Measurements from ENCODE around the gene FAM9A.
"Not testable (repeated sequence)": the region's sequence is repeated elsewhere in the genome, so short reads cannot be mapped to it uniquely, and the experiment has no call there.

FAM9A gene

DNA sequence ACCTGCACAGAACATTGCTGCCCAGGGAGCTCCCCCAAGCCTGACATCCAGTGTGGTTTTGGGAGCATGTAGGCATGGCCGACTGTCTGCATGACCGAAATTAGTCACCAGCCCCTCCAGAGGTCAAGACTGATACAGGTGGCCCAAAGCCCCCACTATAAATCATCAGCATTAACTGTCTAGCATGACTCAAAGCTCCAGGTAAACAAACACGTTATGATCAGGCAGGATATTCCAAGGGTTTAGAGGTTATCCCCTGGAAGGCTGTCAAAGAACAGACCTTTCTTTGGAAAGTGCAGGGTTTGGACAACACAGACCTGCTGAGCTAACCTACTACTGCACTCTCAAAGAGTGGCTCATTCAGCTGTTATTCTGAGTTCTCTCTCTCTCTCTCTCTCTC lies 2.1 kb upstream of the FAM9A start:
- no peak for DNase-seq (ENCODE audit: low read depth)

- not testable (repeated sequence) for DNase-seq (ENCODE audit: low read depth)
These were observed 832 bp downstream of the FAM9A start for GRCh38 chrX:8800351-8800750.

DNA sequence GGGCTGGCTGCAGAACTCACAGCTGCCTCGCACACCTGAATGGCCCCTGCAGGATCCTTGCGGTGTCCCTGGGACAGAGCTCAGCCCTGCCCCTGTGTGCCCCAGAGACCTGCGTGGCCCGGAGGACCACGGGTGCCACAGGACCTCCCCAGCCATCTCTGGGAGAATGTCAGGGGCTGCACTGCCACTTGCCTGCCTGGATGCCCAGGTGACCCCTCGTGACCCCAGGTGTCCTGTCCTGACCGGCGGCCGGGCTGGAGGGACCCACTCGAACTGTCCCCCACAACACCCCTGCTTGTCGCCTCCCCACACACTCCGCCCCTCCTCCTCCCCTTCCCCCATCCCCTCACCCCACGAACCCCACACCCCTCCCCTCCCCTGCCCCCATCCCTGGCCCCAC lies 1.9 kb downstream of the FAM9A start:
- not testable (repeated sequence) for DNase-seq (ENCODE audit: low read depth)

DNA sequence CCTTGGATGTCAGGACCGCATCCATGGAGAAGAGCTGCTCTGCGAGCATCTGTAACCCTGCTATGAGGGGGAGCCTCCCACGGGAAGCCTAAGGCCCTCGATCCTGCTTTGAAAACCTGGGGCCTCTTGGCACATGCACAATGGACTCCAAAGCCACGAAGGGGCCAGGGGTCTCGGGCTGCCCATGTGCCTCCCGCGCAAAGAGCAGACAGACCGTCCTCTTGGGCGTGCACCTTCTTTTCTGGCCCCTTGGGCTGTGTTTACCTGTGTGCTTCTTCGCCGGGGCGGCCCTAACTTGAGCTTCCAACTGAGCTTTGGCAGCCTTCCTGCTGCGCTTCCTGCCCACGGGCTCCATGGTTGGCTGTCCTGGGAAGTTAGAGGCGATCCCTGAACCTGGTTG lies 2.5 kb downstream of the FAM9A start:
- DNase-seq (ENCODE audit: low read depth), result not testable (repeated sequence)

DNA sequence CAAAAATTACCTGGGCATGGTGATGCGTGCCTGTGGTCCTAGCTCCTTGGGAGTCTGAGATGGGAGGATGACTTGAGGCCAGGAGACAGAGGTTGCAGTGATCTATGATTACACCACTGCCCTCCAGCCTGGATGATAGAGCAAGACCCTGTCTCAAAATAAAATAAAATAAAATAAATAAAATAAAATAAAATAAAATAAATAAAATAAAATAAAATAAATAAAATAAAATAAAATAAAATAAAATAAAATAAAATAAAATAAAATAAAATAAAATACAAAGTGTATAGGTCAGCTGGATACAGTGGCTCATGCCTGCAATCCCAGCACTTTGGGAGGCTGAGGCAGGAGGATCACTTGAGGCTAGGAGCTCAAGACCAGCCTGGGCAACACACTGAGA lies 14.1 kb downstream of the FAM9A start:
- not testable (repeated sequence) for DNase-seq (ENCODE audit: low read depth)

DNA sequence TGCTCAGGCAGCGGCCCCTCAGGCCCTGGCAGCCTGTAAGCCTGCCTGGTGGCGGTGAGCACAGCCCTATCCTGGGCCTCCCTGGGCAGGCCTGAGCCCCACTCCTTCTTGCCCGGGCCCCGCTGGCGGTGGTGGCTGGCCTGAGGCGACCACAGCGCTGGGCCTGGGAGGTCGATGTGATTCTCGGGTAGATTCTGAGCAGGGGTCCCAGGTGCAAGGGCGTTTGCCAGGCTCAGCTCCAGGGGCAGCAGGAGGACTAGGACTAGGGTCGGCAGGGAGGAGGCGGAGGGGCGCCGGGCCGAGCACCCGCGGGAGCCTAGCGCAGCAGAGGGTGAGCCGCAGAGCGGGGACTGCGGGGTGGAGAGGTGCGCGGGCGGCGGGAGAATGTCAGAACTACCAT lies 17.0 kb downstream of the FAM9A start:
- no peak for DNase-seq (ENCODE audit: low read depth)

DNA sequence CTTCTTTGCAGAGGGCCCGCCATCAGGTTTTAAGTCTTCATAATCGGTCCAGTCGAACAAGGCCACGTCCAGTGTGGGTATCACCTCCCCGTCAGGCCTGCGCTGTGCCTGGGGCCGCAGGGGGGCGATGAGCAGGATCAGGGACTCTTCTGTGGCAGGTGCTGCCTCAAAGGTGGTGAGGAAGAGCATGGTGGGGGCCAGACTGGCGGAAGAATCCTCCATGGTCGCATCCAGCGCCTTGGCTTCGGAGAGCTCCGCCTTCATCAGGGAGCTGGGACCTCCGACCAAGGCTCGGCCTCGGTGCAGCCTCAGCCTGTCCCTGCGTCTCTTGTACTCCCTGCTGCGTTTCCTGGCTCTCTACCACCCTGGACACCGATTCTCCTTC lies 17.5 kb downstream of the FAM9A start:
- no peak for DNase-seq (ENCODE audit: low read depth)

GRCh38 chrX:8783097-8783713 lies 18.0 kb downstream of the FAM9A start:
- peak; percentile 4 for DNase-seq (ENCODE audit: low read depth)

GRCh38 chrX:8782595-8782994 lies 18.6 kb downstream of the FAM9A start:
- DNase-seq (ENCODE audit: low read depth), result no peak

GRCh38 chrX:8781921-8782320 lies 19.3 kb downstream of the FAM9A start:
- not testable (repeated sequence) for DNase-seq (ENCODE audit: low read depth)

- no peak for DNase-seq (ENCODE audit: low read depth)
These were observed 28.1 kb downstream of the FAM9A start for GRCh38 chrX:8773117-8773516.

DNA sequence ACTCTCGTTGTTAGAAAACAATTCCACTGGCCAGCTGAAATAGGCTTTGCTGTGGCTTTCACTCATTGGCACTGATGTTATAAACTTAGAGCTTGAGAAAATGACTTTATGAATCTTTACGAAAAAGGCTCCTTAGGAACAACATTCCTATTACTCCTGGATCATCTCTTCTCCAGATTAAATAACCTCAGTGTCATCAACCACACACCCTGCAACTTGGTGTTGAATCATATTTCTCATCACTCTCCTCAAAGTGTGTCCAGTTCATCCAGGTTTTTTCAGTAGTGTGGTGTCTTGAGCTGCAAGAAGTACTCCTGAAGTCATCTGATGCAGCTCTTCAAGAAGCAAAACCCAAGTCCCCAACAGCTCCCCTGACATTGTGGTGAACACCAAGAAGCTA lies 41.2 kb downstream of the FAM9A start:
- DNase-seq (ENCODE audit: low read depth), result no peak

DNA sequence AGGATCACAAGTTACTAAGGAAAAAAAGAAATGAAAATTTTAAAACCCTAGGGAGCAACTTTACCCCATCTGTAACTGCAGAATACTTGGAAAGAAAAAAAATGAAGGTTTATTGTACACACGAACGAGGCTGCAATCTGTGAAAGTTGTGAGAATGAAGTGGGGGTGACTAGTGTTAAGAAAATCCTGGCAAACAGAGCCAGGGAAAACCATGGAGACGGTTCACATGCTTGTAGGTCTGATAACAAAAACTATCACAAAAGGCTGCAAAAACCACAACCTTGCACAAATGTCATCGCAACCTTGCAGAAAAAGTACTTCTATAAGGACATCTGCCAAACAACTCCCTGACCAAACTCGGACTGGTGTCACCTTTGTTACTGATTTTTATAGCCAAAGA lies 42.5 kb downstream of the FAM9A start:
- not testable (repeated sequence) for DNase-seq (ENCODE audit: low read depth)

DNA sequence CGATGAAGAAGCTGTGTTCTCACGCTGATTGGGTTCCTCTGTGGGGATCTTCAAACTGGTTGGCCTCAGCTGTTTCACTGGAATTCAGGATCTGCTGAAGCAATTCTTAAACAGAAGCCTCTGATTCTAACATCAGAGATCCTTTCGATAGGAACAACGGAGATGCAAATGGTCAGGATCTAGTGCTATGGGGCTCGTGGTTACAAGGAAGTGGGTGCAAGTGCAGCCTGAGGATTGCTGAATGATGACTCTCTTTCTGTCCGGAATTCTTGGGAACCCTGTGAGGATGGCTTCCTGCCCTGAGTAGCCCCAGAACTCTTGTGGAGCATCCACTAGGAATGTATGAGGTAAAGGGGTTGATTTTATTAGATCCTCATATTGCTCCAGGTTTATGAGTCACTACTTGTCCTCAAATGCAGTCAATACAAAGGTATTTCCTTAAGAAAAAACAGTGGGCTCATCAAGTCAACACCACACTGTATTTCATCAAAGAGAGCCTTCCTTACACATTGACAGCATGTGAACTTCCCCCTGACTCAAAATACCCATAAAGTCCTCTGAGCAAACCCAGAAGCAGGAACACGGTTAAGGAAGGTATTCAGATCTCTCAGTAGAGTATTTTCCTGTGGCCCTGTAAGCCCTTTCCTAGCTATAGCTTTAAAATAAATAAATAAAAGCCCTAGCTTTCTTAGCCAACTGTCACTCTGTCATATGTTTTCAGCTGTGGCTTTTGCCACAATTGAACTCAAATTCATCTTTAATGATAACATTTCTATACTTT lies 43.4 kb downstream of the FAM9A start:
- DNase-seq (ENCODE audit: low read depth), result not testable (repeated sequence)

GRCh38 chrX:8755813-8756212 lies 45.4 kb downstream of the FAM9A start:
- no peak for DNase-seq (ENCODE audit: low read depth)

GRCh38 chrX:8755116-8755515 lies 46.1 kb downstream of the FAM9A start:
- no peak for DNase-seq (ENCODE audit: low read depth)

DNA sequence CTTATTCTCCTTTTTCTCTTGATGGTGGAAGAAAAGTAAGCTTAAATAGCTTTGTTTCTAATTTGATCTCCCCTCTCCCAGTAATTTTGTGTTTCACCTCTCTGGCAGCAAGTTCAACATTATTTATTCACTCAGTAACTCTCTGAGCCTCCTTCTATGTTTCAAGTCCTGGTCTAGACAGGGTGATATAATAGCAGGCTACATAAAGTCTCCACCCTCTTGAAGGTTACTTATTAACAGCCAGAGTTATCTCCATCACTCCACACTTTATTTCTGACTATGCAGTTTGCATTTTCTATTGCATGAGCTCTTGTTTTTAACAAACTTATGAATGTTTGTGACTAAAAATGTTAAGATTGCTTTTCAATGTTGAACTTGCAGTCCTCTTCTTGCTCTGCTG lies 51.5 kb downstream of the FAM9A start:
- no peak for DNase-seq (ENCODE audit: low read depth)

DNA sequence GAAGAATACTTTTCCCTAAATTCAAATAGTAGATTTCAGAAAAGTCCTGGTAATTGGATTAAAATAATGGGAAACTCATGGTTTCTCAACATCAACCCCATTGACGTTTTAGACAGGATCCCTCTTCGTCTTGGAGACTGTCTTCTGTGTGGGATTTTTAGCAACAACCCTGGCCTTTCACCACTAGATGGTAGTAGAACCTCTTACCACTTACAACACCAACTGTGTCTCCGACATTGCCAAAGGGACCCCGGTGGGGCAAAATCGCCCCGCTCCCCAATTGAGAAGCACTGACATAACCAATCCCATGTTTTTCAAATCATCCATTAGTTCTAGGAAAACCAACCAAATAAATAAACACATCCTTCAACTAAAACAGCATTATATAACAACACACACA lies 52.3 kb downstream of the FAM9A start:
- DNase-seq (ENCODE audit: low read depth), result no peak

- DNase-seq (ENCODE audit: low read depth), result peak; percentile 21
These were observed 58.0 kb downstream of the FAM9A start for GRCh38 chrX:8743126-8743732.

DNA sequence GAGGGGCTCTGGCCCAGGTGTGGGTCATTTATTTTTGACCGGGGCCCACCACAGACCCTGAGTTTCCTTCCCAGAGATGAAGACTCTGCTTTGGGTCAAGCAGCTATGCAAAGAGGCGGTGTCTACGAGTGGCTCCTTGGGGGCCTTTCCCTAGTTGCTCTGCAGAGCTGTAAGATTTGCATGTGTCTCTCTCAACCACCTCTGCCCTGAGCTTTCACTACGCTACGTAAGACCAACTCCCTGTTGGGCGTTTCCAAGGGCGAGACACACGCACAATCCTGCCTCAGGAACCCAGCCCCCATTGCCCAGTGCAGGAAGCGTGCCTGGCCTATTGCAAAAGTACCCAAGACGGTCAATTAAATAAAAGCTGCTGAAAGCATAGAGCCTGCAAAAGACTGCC lies 59.2 kb downstream of the FAM9A start:
- DNase-seq (ENCODE audit: low read depth), result no peak
